ENCODE data around the gene ZMIZ1.

The ZMIZ1 gene

DNA sequence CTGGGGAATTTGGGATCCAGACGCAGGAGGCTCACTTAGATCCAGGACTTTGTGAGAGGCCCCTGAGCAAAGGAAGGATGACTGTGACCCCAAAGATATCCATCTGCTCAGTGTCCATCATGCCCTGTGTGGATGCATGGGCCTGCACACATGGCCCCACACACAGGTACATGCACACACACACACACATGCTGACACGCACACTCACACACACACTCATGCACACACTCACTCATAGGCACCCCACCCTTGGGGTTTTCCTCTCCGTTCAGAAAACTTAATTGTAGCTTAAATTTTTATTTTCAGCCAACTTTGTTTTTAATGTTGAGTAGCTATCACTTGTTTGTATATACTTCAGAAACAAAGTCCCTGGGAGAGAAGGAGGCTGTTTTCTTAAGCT, 184.9 kb downstream of the ZMIZ1 start:
- Histone ChIP-seq H3K4me3 (ENCODE audit: low read depth, low read length) (no peak overlapping the region), H3K27ac (no peak overlapping the region), H3K36me3 (peaks cover 9% of the 10 kb centered on the region), H3K27me3 (ENCODE audit: insufficient read depth, low read depth, severe bottlenecking) (no peaks in the 10 kb centered on the region), H3K9me3 (ENCODE audit: severe bottlenecking) (no peaks in the 10 kb centered on the region)
- DNase-seq = no peak
- TF ChIP-seq, protein P1, sequence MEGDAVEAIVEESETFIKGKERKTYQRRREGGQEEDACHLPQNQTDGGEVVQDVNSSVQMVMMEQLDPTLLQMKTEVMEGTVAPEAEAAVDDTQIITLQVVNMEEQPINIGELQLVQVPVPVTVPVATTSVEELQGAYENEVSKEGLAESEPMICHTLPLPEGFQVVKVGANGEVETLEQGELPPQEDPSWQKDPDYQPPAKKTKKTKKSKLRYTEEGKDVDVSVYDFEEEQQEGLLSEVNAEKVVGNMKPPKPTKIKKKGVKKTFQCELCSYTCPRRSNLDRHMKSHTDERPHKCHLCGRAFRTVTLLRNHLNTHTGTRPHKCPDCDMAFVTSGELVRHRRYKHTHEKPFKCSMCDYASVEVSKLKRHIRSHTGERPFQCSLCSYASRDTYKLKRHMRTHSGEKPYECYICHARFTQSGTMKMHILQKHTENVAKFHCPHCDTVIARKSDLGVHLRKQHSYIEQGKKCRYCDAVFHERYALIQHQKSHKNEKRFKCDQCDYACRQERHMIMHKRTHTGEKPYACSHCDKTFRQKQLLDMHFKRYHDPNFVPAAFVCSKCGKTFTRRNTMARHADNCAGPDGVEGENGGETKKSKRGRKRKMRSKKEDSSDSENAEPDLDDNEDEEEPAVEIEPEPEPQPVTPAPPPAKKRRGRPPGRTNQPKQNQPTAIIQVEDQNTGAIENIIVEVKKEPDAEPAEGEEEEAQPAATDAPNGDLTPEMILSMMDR (IDR thresholded peaks at IDR 0.05; ENCODE audit: low read depth, low read length) = no peak

DNA sequence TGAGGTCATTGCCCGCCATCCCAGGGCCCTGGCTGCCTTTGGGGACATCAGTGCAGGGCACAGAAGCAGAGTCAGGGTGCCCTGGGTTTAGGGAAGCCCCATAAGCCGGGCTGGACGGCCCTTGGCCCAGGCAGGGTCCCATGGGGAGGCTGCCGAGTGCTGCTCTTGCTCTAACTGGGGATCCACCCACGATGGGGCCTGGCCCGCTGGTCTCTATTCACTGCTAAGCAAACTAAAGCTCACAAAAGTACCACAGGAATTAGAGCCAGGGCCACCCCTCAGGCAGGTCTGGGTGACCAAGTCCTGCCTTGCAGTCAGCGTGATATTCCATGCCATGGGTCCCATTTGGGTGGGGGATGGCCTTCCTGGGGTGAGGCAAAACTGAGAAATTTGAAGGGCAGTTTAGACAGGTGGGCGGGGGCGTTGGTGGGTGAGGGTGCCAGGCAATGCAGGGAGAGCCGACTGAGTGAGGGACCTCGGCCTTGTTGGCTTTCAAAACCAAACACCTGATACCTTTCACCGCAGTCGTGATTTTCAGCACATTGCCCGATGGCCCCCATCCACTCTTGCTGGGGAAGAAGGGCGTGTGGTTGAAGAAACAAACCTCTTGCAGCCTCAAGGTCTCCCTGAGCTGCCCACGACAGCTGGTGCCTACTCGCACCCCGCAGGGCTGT, 185.7 kb downstream of the ZMIZ1 start:
- Histone ChIP-seq H3K4me3 (ENCODE audit: low read depth, low read length) (no peak overlapping the region), H3K27me3 (ENCODE audit: insufficient read depth, low read depth, severe bottlenecking) (no peaks in the 10 kb centered on the region), H3K27ac (no peak overlapping the region), H3K36me3 (peaks cover 9% of the 10 kb centered on the region), H3K9me3 (ENCODE audit: severe bottlenecking) (no peaks in the 10 kb centered on the region)
- DNase-seq = no peak
- TF ChIP-seq, protein P1 (IDR thresholded peaks at IDR 0.05; ENCODE audit: low read depth, low read length) = no peak

DNA sequence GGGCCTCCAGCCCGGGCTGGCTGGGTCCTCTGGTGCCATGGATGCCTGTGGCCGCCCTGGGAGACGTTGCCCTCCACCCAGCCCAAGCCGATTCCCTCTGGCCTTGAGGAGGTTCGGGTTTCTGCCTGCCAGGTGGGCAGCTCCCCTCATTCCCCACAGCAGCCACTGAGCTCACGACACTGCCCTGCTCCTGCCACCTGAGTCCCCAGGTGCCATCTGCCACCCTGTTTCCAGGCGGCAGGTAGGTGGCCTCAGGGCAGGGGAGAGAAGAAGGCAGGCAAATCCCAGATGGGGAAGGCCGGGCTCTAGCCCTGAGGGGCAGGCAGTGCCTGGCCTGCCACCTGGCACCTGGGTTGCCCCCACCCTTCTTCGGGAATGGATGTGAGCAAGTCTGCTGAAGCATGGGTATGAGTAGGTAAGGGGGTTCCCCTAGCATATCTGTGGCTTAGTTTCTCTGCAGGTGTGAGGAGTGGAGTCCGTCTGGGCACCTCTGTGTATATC, 186.3 kb downstream of the ZMIZ1 start:
- DNase-seq = no peak
- no peak overlapping the region for H3K27ac ChIP-seq
- peaks cover 9% of the 10 kb centered on the region for H3K36me3 ChIP-seq

DNA sequence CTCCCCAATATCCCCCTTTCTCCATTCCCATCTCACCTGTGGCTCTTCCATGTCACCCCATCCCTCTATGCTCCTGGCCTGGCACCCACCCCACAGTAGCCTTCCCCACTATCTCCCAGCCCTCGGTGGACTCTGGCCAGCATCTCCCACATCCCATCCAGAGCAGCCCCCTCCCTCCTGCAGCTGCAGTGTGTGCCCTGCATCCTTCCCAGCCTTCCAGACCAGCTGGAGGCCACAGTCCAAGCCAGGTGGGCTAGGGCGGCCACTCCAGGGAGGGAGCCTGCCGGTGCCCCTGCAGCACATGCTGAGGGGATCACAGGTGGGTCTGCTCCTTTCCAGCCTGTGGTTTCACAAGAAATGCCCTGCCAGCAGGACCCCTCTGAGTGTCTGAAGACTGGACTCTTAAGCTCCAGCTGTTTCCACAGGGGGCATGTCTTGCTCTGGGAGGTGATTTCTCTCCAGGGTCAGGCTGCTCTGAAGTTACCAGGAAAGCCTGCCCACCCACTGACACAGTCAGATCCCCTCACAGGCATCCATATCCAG, 187.6 kb downstream of the ZMIZ1 start:
- Histone ChIP-seq H3K4me3 (ENCODE audit: low read depth, low read length) (no peak overlapping the region), H3K27ac (no peak overlapping the region), H3K36me3 (peaks cover 9% of the 10 kb centered on the region), H3K27me3 (ENCODE audit: insufficient read depth, low read depth, severe bottlenecking) (no peaks in the 10 kb centered on the region), H3K9me3 (ENCODE audit: severe bottlenecking) (no peaks in the 10 kb centered on the region)
- DNase-seq = no peak
- TF ChIP-seq, protein P1 (IDR thresholded peaks at IDR 0.05; ENCODE audit: low read depth, low read length) = no peak

More for the DNA sequence above, 186.3 kb downstream of the ZMIZ1 start:
- TF ChIP-seq, protein P1 (IDR thresholded peaks at IDR 0.05; ENCODE audit: low read depth, low read length) = no peak
- no peaks in the 10 kb centered on the region for H3K9me3 ChIP-seq (ENCODE audit: severe bottlenecking)
- no peaks in the 10 kb centered on the region for H3K27me3 ChIP-seq (ENCODE audit: insufficient read depth, low read depth, severe bottlenecking)
- no peak overlapping the region for H3K4me3 ChIP-seq (ENCODE audit: low read depth, low read length)

DNA sequence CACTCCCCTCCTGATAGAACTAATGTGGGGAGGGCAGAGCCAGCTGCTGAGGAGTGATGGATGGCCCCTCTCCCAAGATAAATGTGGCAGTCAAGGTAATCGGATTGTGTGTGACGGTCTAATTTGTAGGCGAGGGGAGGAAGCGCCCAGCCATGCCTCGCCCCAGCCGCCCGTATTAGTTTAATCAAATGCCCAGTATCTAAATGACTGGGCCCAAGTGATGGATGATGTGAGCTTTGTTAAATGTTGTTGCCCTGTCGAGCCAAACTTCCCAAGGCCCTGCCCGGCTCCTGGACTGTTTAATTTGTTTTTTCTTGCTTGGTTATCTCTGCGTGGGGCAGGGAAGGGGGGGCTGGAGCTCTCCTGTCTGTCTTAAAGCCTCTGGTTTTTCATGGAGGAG, 190.1 kb downstream of the ZMIZ1 start:
- DNase-seq = peak; percentile 91
- Histone ChIP-seq H3K27ac (peak overlapping the region; percentile 86), H3K27me3 (ENCODE audit: insufficient read depth, low read depth, severe bottlenecking) (no peaks in the 10 kb centered on the region), H3K4me3 (ENCODE audit: low read depth, low read length) (peak overlapping the region; percentile 9), H3K36me3 (peaks cover 7% of the 10 kb centered on the region), H3K9me3 (ENCODE audit: severe bottlenecking) (no peaks in the 10 kb centered on the region)
- TF ChIP-seq, protein P1 (IDR thresholded peaks at IDR 0.05; ENCODE audit: low read depth, low read length) = no peak

All from WERI-Rb-1 (cell line).